ENCODE data around the gene CCR9. TPM values are rescaled to one million over a fixed set of nuclear protein-coding genes. Genes with fewer than 3 reads are reported as not detected.

Gene CCR9
- total RNA-seq, 1 donor from 2014 or later: not detected

DNA sequence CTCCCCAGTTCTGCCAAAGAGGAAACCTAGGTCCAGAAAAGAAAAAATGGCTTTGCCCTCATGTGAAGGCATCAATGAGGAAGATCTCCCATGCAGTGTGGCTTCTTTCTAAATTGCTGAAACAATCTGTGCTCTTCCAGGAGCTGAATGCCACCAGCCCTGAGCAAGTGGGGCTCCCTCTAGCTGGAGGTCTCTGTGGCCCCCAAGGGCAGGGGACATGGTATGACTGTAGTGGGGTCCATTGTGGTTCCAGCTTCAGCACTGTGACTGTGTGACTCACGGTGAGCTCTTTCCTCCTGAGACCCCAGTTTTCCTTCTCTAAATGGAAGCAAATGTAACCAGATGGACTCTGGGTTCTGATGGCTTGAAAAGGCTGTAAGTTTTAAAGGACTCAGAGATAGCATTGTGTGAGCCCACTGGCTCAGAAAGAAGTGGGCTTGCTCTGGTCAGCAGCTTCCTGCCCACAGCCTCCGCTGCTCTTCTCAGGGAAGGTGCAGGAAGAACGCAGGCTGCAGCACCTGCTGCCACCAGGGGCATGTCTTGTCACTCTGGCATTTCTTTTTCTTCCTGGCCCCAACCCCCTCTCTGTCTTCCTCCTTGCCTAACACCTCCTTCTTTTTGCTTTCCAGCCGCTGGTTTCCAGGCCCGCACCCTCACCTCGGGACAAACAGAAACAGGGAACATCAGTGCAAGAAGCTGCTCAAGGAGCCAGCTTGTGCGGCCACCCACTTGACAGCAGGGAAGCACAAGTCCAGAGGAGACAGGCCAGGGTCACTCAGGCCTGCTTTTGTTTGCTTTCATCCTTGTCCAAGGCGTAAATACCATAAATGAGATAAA is 51.1 kb downstream of the CCR9 start:
- Mint-ChIP-seq H3K36me3 (ENCODE audit: unreplicated experiment) (peaks cover 32% of the 10 kb centered on the region), H3K4me1 (ENCODE audit: unreplicated experiment) (no peaks in the 10 kb centered on the region), H3K27me3 (ENCODE audit: unreplicated experiment) (no peaks in the 10 kb centered on the region), H3K4me3 (ENCODE audit: unreplicated experiment) (no peak overlapping the region), H3K27ac (ENCODE audit: unreplicated experiment) (no peak overlapping the region), H3K9me3 (ENCODE audit: unreplicated experiment) (no peaks in the 10 kb centered on the region)
- TF ChIP-seq CTCF (IDR thresholded peaks at IDR 0.05): no peak
- DNase-seq (ENCODE audit: extremely low spot score, unreplicated experiment): no peak

DNA sequence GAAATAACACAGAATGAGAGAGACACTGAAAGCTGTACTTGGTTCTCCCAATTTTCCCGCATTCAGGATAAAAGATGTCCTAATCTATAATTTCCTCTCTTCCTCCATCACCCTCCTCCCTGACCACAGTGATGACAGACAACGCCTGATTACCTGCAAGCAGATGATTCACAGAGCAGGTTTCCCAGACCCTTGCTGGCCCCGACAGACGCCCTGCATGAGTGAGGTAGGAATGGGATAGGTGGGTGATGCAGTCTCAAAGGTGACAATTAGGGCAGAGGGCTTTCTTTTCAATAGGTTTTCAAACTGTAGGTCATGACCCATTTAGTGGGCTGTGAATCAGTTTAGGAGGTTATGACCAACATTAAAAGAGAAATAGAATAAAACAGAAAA is 51.7 kb downstream of the CCR9 start:
- no peak for DNase-seq (ENCODE audit: extremely low spot score, unreplicated experiment)
- no peak for TF ChIP-seq CTCF (IDR thresholded peaks at IDR 0.05)
- H3K4me3 Mint-ChIP-seq (ENCODE audit: unreplicated experiment): no peak overlapping the region
- H3K27me3 Mint-ChIP-seq (ENCODE audit: unreplicated experiment): no peaks in the 10 kb centered on the region
- no peaks in the 10 kb centered on the region for H3K4me1 Mint-ChIP-seq (ENCODE audit: unreplicated experiment)
- H3K36me3 Mint-ChIP-seq (ENCODE audit: unreplicated experiment): peaks cover 32% of the 10 kb centered on the region
- no peaks in the 10 kb centered on the region for H3K9me3 Mint-ChIP-seq (ENCODE audit: unreplicated experiment)
- no peak overlapping the region for H3K27ac Mint-ChIP-seq (ENCODE audit: unreplicated experiment)

DNA sequence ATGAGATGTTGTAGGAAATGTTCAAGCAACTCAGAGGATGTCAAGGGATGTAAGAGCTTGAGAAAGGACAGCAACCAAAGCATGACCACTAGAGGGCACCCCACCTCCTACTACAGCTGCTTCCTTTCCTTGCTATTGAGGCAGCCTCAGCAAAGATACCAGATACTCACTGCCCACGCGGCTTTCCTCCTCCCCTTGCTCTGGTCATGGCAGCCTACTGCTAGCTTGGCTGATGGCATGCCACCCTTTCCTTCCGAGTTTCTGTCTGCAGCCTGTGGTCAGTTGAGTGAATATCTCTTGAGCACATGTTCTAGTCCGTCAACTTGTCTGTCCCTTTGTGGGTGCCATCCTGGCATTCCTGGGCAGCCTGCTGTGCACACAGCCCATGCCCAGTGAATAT is 52.5 kb downstream of the CCR9 start:
- no peak overlapping the region for H3K27ac Mint-ChIP-seq (ENCODE audit: unreplicated experiment)
- peaks cover 28% of the 10 kb centered on the region for H3K36me3 Mint-ChIP-seq (ENCODE audit: unreplicated experiment)
- H3K27me3 Mint-ChIP-seq (ENCODE audit: unreplicated experiment): no peaks in the 10 kb centered on the region
- peak; percentile 91 for TF ChIP-seq CTCF (IDR thresholded peaks at IDR 0.05)
- no peak overlapping the region for H3K4me3 Mint-ChIP-seq (ENCODE audit: unreplicated experiment)
- no peaks in the 10 kb centered on the region for H3K9me3 Mint-ChIP-seq (ENCODE audit: unreplicated experiment)
- no peaks in the 10 kb centered on the region for H3K4me1 Mint-ChIP-seq (ENCODE audit: unreplicated experiment)
- peak; percentile 91 for DNase-seq (ENCODE audit: extremely low spot score, unreplicated experiment)

- Mint-ChIP-seq H3K27ac (ENCODE audit: unreplicated experiment) (no peak overlapping the region), H3K4me1 (ENCODE audit: unreplicated experiment) (no peaks in the 10 kb centered on the region), H3K27me3 (ENCODE audit: unreplicated experiment) (no peaks in the 10 kb centered on the region), H3K9me3 (ENCODE audit: unreplicated experiment) (no peaks in the 10 kb centered on the region), H3K36me3 (ENCODE audit: unreplicated experiment) (peaks cover 23% of the 10 kb centered on the region), H3K4me3 (ENCODE audit: unreplicated experiment) (no peak overlapping the region)
- no peak for DNase-seq (ENCODE audit: extremely low spot score, unreplicated experiment)
- TF ChIP-seq CTCF (IDR thresholded peaks at IDR 0.05): no peak
Measured at GRCh38 chr3:45939341-45939771, 53.0 kb downstream of the CCR9 start.

GRCh38 chr3:45940004-45940780 is 53.8 kb downstream of the CCR9 start:
- Mint-ChIP-seq H3K27me3 (ENCODE audit: unreplicated experiment) (no peaks in the 10 kb centered on the region), H3K36me3 (ENCODE audit: unreplicated experiment) (peaks cover 16% of the 10 kb centered on the region), H3K4me3 (ENCODE audit: unreplicated experiment) (no peak overlapping the region), H3K9me3 (ENCODE audit: unreplicated experiment) (no peaks in the 10 kb centered on the region), H3K4me1 (ENCODE audit: unreplicated experiment) (no peaks in the 10 kb centered on the region), H3K27ac (ENCODE audit: unreplicated experiment) (no peak overlapping the region)
- DNase-seq (ENCODE audit: extremely low spot score, unreplicated experiment): no peak
- no peak for TF ChIP-seq CTCF (IDR thresholded peaks at IDR 0.05)

All from osteocyte (in vitro differentiated cells).